Osteocyte (in vitro differentiated cells): ENCODE measurements around the gene L3MBTL1. TPM values are rescaled to one million over a fixed set of nuclear protein-coding genes. Genes with fewer than 3 reads are reported as not detected.
"Not testable (repeated sequence)": the region's sequence is repeated elsewhere in the genome, so short reads cannot be mapped to it uniquely, and the experiment has no call there.

Experiments
- DNase-seq: peaks from one replicate; pipeline ENCODE4 v3.0.0; 2021; ENCODE audit warnings: mixed read lengths; ENCODE audit not compliant: unreplicated experiment; ENCODE audit errors: extremely low spot score
- H3K27ac Mint-ChIP-seq: one replicate; pipeline ENCODE4 v1.8.0; 2021; ENCODE audit warnings: mild to moderate bottlenecking, mixed read lengths; ENCODE audit not compliant: unreplicated experiment
- H3K27me3 Mint-ChIP-seq: one replicate; pipeline ENCODE4 v1.8.0; 2021; ENCODE audit warnings: mixed read lengths; ENCODE audit not compliant: unreplicated experiment
- H3K36me3 Mint-ChIP-seq: one replicate; pipeline ENCODE4 v1.8.0; 2021; ENCODE audit warnings: mixed read lengths; ENCODE audit not compliant: unreplicated experiment
- H3K4me1 Mint-ChIP-seq: one replicate; pipeline ENCODE4 v1.8.0; 2021; ENCODE audit warnings: mixed read lengths; ENCODE audit not compliant: unreplicated experiment
- H3K4me3 Mint-ChIP-seq: one replicate; pipeline ENCODE4 v1.8.0; 2021; ENCODE audit warnings: mild to moderate bottlenecking, moderate library complexity, mixed read lengths; ENCODE audit not compliant: unreplicated experiment
- H3K9me3 Mint-ChIP-seq: one replicate; pipeline ENCODE4 v1.8.0; 2021; ENCODE audit warnings: mixed read lengths; ENCODE audit not compliant: unreplicated experiment
- total RNA-seq: library from RNA; stranded (reverse); gene quantifications from 2 replicates; pipeline ENCODE4 v1.2.1, GENCODE V29; 2021
- TF ChIP-seq, protein P1 (sequence below): fragments of 200-600 bp; sonication (generic); IDR thresholded peaks from 2 replicates; pipeline ENCODE4 v1.5.0; 2021; ENCODE audit warnings: antibody characterized with exemption, mild to moderate bottlenecking, moderate library complexity

L3MBTL1 gene
- total RNA-seq, 1 donor from 2014 or later = 17.5 TPM

GRCh38 chr20:43586641-43587040 is 79.1 kb downstream of the L3MBTL1 start:
- no peak for DNase-seq
- Mint-ChIP-seq H3K27me3 (no peaks in the 10 kb centered on the region), H3K9me3 (no peaks in the 10 kb centered on the region), H3K36me3 (no peaks in the 10 kb centered on the region), H3K27ac (no peak overlapping the region), H3K4me3 (no peak overlapping the region), H3K4me1 (peaks cover 40% of the 10 kb centered on the region)
- TF ChIP-seq, protein P1, sequence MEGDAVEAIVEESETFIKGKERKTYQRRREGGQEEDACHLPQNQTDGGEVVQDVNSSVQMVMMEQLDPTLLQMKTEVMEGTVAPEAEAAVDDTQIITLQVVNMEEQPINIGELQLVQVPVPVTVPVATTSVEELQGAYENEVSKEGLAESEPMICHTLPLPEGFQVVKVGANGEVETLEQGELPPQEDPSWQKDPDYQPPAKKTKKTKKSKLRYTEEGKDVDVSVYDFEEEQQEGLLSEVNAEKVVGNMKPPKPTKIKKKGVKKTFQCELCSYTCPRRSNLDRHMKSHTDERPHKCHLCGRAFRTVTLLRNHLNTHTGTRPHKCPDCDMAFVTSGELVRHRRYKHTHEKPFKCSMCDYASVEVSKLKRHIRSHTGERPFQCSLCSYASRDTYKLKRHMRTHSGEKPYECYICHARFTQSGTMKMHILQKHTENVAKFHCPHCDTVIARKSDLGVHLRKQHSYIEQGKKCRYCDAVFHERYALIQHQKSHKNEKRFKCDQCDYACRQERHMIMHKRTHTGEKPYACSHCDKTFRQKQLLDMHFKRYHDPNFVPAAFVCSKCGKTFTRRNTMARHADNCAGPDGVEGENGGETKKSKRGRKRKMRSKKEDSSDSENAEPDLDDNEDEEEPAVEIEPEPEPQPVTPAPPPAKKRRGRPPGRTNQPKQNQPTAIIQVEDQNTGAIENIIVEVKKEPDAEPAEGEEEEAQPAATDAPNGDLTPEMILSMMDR = no peak

- not testable (repeated sequence) for DNase-seq
These were observed 81.0 kb downstream of the L3MBTL1 start for GRCh38 chr20:43588526-43588925.

DNA sequence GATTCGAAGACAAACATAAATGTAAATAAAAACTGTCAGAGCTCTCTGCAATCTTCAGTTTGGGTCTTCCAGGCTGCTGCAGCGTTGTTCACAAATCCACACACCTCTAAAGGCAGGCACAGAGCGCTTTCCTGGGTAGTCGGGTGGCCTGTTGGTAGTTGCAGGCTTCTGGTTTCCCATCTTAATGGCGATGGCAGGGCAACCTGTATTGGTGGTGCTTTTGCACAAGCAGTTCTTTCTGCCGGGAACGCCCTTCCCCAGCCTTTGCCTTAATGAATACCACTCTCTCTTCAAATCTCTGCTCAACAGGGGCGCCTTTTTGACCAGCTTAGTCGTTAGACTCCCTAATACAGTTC is 82.5 kb downstream of the L3MBTL1 start:
- H3K27ac Mint-ChIP-seq = peak overlapping the region; percentile 98
- H3K4me1 Mint-ChIP-seq = peaks cover 25% of the 10 kb centered on the region
- H3K9me3 Mint-ChIP-seq = no peaks in the 10 kb centered on the region
- no peak for DNase-seq
- H3K4me3 Mint-ChIP-seq = peak overlapping the region; percentile 92
- H3K36me3 Mint-ChIP-seq = peaks cover 5% of the 10 kb centered on the region
- TF ChIP-seq, protein P1 = no peak
- H3K27me3 Mint-ChIP-seq = no peaks in the 10 kb centered on the region

More at GRCh38 chr20:43588526-43588925, 81.0 kb downstream of the L3MBTL1 start:
- H3K9me3 Mint-ChIP-seq, H3K27me3 Mint-ChIP-seq, H3K27ac Mint-ChIP-seq, H3K36me3 Mint-ChIP-seq, H3K4me3 Mint-ChIP-seq: not testable (repeated sequence)
- peaks cover 40% of the 10 kb centered on the region for H3K4me1 Mint-ChIP-seq

DNA sequence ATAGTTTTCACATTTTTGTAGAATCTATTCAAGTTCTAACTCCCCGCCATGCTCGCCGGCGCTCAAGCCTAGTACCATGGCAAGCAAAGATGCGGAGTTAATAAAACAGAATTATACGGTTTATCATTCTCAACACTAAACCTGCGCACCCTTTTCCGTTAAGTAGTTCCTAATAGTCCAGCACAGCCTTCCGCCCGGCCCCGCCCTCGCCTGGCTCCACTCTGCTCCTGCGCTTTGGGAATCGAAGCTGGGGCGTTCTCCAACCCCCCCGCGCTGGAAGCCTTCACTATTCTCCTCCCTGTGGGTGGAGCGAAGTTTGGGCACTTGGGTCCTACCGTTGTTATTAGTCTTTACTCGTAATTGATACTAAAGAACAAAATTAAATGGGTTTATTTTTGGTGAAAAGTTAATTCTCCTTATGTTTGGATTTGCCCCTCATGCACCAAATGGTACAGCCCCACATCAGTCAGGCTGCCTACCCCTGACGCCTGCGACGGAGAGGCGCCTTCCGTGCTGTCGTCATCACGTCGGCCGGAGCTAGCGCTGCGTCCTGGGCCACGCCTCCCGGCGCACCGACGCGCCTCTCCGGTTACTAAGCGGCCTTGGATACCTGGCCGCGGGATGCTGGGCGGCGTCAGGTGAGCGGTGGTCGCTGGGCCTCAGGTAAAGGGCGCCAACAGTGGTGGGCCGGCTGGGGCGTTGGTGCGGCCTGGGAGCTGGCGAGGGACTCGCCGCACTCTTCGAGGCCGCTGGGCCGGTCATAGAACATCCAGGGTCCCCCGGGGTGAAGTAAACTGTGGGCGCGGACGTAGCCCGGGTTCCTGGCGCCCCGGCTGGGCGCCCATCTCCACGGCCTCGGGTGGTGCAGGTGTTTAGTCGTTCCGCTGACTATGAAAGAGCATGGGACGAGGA is 83.2 kb downstream of the L3MBTL1 start, which contains the start of gene IFT52:
IFT52 (plus strand) TSS at position 546 of the 912 bp plus-strand sequence. CDS start 3,762 bp downstream, outside the sequence.
- no peaks in the 10 kb centered on the region for H3K9me3 Mint-ChIP-seq
- DNase-seq = peak; percentile 95
- H3K4me3 Mint-ChIP-seq = peak within 1 kb of the TSS; percentile 92
- TF ChIP-seq, protein P1 = no peak
- H3K36me3 Mint-ChIP-seq = peaks cover 7% of the 10 kb centered on the region
- peaks cover 22% of the 10 kb centered on the region for H3K4me1 Mint-ChIP-seq
- no peaks in the 10 kb centered on the region for H3K27me3 Mint-ChIP-seq
- peak within 1 kb of the TSS; percentile 98 for H3K27ac Mint-ChIP-seq

Other genes starting within 250 kb of the L3MBTL1 start
- 197 and 200 TPM in 2 replicates for gene SRSF6, start 49.8 kb upstream of the L3MBTL1 start, total RNA-seq
- gene SGK2, start 51.3 kb downstream of the L3MBTL1 start, total RNA-seq = 0.52 and 2.5 TPM in 2 replicates
- gene IFT52, start 83.2 kb downstream of the L3MBTL1 start, total RNA-seq = 50.4 and 55.3 TPM in 2 replicates
- 14.7 and 16.1 TPM in 2 replicates for gene MYBL2, start 159.4 kb downstream of the L3MBTL1 start, total RNA-seq
- not detected in 2 replicates for gene GTSF1L, start 219.3 kb downstream of the L3MBTL1 start, total RNA-seq